Left cardiac atrium (tissue), 4 donors: ENCODE results near the gene LHX8. TPM values are rescaled to one million over a fixed set of nuclear protein-coding genes. Genes with fewer than 3 reads are reported as not detected.
"Not testable (repeated sequence)": the region's sequence is repeated elsewhere in the genome, so short reads cannot be mapped to it uniquely, and the experiment has no call there.

Experiments
- ATAC-seq, 2 donors: fragments of 200-7000 bp; cut with Tn5 transposase; one replicate each; pipeline ENCODE4 v1.9.1; 2020; ENCODE audit warnings: mild to moderate bottlenecking in 2 of 2, moderate library complexity in 2 of 2
- DNase-seq: peaks from one replicate; pipeline ENCODE4 v3.0.0-alpha.2; 2020
- intact Hi-C, 2 donors: fragments of 100-400 bp; cut with DNase I; formaldehyde crosslinking; loops; one replicate each; pipeline versions ENCODE4 v1.14.1 to v1.15.1; 2022 to 2023
- long read RNA-seq: library from polyadenylated mRNA; unstranded; transcript quantifications from one replicate; pipeline ENCODE4 v2.0.0, GENCODE V29; 2021
- total RNA-seq, 2 donors: library from RNA; stranded (reverse); fragmentation: NEBNext Ultra II Directional; extraction: Animal tissue kit (Norgen Biotek cat#: 25700); gene quantifications; one replicate each; pipeline ENCODE4 v1.2.1, GENCODE V29; 2021
- donor health status: DM: no; HTN: yes; CAD: no.
- donor health status: DM: no; HTN: yes; CAD: no; lungs with severe emphysema.
- donor health status: DM: yes; HTN: yes; CAD: no.
- donor health status: Dilated cardiomyopathy.

The LHX8 gene
- total RNA-seq, result not detected
- long read RNA-seq, result 0 reads

GRCh38 chr1:75133750-75134646 lies at the start of gene LHX8:
LHX8 (plus strand) TSS chr1:75134388; CDS start chr1:75136615, 2,227 bp downstream.
- ATAC-seq, result no peak
- no peak for DNase-seq
- intact Hi-C loops, result no loop called here

GRCh38 chr1:75085931-75086330 lies 48.3 kb upstream of the LHX8 start:
- ATAC-seq (no peak), DNase-seq (no peak)
- intact Hi-C loops, result no loop called here

GRCh38 chr1:75087278-75087677 lies 46.9 kb upstream of the LHX8 start:
- no peak for ATAC-seq
- intact Hi-C loops, result no loop called here
- no peak for DNase-seq

GRCh38 chr1:75092141-75092540 lies 42.0 kb upstream of the LHX8 start:
- no peak for ATAC-seq
- intact Hi-C loops, result no loop called here
- DNase-seq, result no peak

- intact Hi-C loops, result no loop called here
- DNase-seq (peak; percentile 13), ATAC-seq (no peak)
These were observed 36.5 kb upstream of the LHX8 start for GRCh38 chr1:75097654-75098053.

- DNase-seq (no peak), ATAC-seq (no peak)
- intact Hi-C loops, result no loop called here
These were observed 34.6 kb upstream of the LHX8 start for GRCh38 chr1:75099581-75099980.

GRCh38 chr1:75100481-75101092 lies 33.6 kb upstream of the LHX8 start:
- intact Hi-C loops, result no loop called here
- ATAC-seq, result no peak
- DNase-seq, result no peak

- DNase-seq, intact Hi-C loops, ATAC-seq: not testable (repeated sequence)
These were observed 21.7 kb upstream of the LHX8 start for GRCh38 chr1:75112362-75112951.

GRCh38 chr1:75115654-75116053 lies 18.5 kb upstream of the LHX8 start:
- no peak for DNase-seq

GRCh38 chr1:75123756-75124155 lies 10.4 kb upstream of the LHX8 start:
- DNase-seq, result no peak
- intact Hi-C loops, result no loop called here

More at GRCh38 chr1:75115654-75116053, 18.5 kb upstream of the LHX8 start:
- intact Hi-C loops, result no loop called here
- no peak for ATAC-seq

GRCh38 chr1:75124510-75124909 lies 9.7 kb upstream of the LHX8 start:
- DNase-seq (no peak), ATAC-seq (no peak)
- intact Hi-C loops, result no loop called here

More at GRCh38 chr1:75123756-75124155, 10.4 kb upstream of the LHX8 start:
- ATAC-seq, result no peak

GRCh38 chr1:75125161-75125726 lies 8.9 kb upstream of the LHX8 start:
- ATAC-seq, result no peak
- DNase-seq, result no peak

GRCh38 chr1:75126611-75127101 lies 7.5 kb upstream of the LHX8 start:
- intact Hi-C loops, result no loop called here
- no peak for ATAC-seq

More at GRCh38 chr1:75125161-75125726, 8.9 kb upstream of the LHX8 start:
- intact Hi-C loops, result no loop called here

GRCh38 chr1:75127916-75128717 lies 6.1 kb upstream of the LHX8 start:
- DNase-seq, result no peak
- no peak for ATAC-seq
- intact Hi-C loops, result no loop called here

More at GRCh38 chr1:75126611-75127101, 7.5 kb upstream of the LHX8 start:
- no peak for DNase-seq

GRCh38 chr1:75129660-75129982 lies 4.6 kb upstream of the LHX8 start:
- ATAC-seq (no peak), DNase-seq (no peak)
- intact Hi-C loops, result no loop called here

- ATAC-seq (no peak), DNase-seq (no peak)
- intact Hi-C loops, result no loop called here
These were observed 4.0 kb upstream of the LHX8 start for GRCh38 chr1:75129983-75130789.

GRCh38 chr1:75130865-75131564 lies 3.2 kb upstream of the LHX8 start:
- ATAC-seq (no peak), DNase-seq (no peak)
- intact Hi-C loops, result no loop called here
